Airway epithelial cell (primary cell): ENCODE results near the gene SS18. TPM values are rescaled to one million over a fixed set of nuclear protein-coding genes. Genes with fewer than 3 reads are reported as not detected.

ENCODE experiments used
- total RNA-seq: library from RNA; depleted of rRNA; stranded (reverse); fragments of >200 nt; gene quantifications from 2 replicates; pipeline ENCODE4 v1.2.3, GENCODE V29; 2015

SS18 gene, protein sequence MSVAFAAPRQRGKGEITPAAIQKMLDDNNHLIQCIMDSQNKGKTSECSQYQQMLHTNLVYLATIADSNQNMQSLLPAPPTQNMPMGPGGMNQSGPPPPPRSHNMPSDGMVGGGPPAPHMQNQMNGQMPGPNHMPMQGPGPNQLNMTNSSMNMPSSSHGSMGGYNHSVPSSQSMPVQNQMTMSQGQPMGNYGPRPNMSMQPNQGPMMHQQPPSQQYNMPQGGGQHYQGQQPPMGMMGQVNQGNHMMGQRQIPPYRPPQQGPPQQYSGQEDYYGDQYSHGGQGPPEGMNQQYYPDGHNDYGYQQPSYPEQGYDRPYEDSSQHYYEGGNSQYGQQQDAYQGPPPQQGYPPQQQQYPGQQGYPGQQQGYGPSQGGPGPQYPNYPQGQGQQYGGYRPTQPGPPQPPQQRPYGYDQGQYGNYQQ
- total RNA-seq, result 59.1 and 73.6 TPM in 2 replicates

DNA sequence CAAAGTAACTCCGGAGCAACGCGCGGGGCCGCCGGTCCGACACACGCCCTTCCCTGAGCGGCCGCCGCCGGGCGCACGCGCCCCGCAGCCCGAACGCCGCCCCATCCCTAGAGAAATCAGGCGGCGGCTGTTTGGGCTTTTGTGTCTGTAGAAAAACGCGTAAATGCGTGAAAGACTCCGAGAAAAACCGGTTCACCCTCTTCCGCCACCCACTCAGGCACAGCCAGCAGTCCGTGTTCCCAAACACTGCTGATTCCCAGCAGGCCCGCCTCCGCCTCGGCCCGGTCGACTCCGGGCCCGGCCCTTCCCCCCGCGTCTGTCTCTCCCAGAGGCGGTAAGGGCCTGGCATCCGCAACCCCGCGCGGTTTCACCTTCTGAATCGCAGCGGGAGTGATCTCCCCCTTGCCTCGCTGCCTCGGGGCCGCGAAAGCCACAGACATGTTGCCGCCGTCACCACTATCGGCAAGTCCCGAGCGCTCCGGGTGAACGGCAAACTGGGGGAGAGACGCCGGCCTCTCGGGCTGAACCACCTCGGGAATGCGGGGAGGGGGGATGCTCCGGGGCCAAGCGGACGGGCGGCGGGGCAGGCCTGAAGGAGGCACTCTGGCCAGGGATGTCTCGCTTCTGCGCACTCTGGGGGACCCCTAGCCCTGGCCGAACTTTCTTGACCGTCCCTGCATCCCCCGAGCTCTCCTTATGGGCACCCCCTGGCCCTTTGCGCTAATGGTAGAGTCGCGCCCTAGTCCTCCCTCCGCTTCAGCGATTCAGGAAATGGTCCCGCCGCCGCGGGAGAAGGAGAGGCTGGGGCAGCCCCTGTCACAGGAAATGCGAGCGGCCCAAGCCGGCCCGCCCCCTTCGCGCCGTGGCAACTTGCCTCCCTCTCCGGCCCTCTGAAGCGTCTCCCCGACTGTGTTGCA lies at the start of gene SS18:
Gene SS18 (minus strand): TSS at position 484 of the 917 bp plus-strand sequence. CDS start 44 bp downstream, at position 440.

DNA sequence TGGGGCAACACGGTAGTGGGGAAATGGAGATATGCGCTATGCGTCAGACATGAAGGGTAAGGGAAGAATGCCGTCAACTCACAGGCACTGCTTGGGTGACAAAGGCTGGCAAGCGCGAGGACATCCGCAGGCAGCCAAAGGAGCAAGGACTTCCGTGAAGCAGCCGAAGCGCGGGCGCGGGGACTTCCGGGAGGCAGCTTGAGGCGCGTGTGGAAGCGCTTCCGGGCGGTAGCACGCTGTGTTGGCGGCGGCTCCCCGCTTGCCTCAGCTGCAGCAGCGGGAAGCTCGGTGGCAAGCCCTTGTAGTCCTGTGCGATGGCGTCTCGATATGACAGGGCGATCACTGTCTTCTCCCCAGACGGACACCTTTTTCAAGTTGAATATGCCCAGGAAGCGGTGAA lies 43.2 kb upstream of the SS18 start, which contains the start of gene PSMA8:
Gene PSMA8 (plus strand): TSS at position 218 of the 400 bp plus-strand sequence. CDS start 97 bp downstream, at position 315.

Other genes starting within 250 kb of the SS18 start
- gene PSMA8, start 43.3 kb upstream of the SS18 start, total RNA-seq, result not detected in 2 replicates
- gene TAF4B, start 135.8 kb upstream of the SS18 start, total RNA-seq, result 3.8 and 4.1 TPM in 2 replicates